ENCODE measurements around the gene TMPRSS4.
A peak's percentile ranks its signal among the peaks of the same experiment; 100 is the strongest.

The TMPRSS4 gene

GRCh38 chr11:118051136-118051610 is 25.7 kb upstream of the TMPRSS4 start:
- Mint-ChIP-seq H3K27ac (peak overlapping the region; percentile 84), H3K4me1 (peaks cover 70% of the 10 kb centered on the region), H3K9me3 (no peaks in the 10 kb centered on the region), H3K36me3 (peaks cover 12% of the 10 kb centered on the region), H3K4me3 (peak overlapping the region; percentile 51)
- no peak for DNase-seq (ENCODE audit: low spot score in 2 of 2)
- no peak for ATAC-seq

GRCh38 chr11:118051611-118052461 is 25.0 kb upstream of the TMPRSS4 start:
- peak overlapping the region; percentile 51 for H3K4me3 Mint-ChIP-seq

GRCh38 chr11:118052581-118053206 is 24.2 kb upstream of the TMPRSS4 start:
- DNase-seq (ENCODE audit: low spot score in 2 of 2) (no peak), ATAC-seq (no peak)
- peaks cover 63% of the 10 kb centered on the region for H3K4me1 Mint-ChIP-seq
- H3K4me3 Mint-ChIP-seq = peak overlapping the region; percentile 51
- H3K27ac Mint-ChIP-seq = peak overlapping the region; percentile 84
- H3K9me3 Mint-ChIP-seq = no peaks in the 10 kb centered on the region
- H3K36me3 Mint-ChIP-seq = peaks cover 5% of the 10 kb centered on the region

More at GRCh38 chr11:118051611-118052461, 25.0 kb upstream of the TMPRSS4 start:
- H3K36me3 Mint-ChIP-seq = peaks cover 6% of the 10 kb centered on the region
- peaks cover 63% of the 10 kb centered on the region for H3K4me1 Mint-ChIP-seq
- DNase-seq (ENCODE audit: low spot score in 2 of 2) (peak in 1 of 2 donors; percentile 73), ATAC-seq (peak; percentile 88)
- H3K9me3 Mint-ChIP-seq = no peaks in the 10 kb centered on the region
- peak overlapping the region; percentile 84 for H3K27ac Mint-ChIP-seq

GRCh38 chr11:118054712-118055640 is 21.9 kb upstream of the TMPRSS4 start:
- peaks cover 5% of the 10 kb centered on the region for H3K36me3 Mint-ChIP-seq
- H3K9me3 Mint-ChIP-seq = no peaks in the 10 kb centered on the region
- ATAC-seq = no peak
- H3K4me3 Mint-ChIP-seq = no peak overlapping the region
- peaks cover 54% of the 10 kb centered on the region for H3K4me1 Mint-ChIP-seq
- DNase-seq (ENCODE audit: low spot score in 2 of 2) = no peak
- H3K27ac Mint-ChIP-seq = peak overlapping the region; percentile 21

GRCh38 chr11:118055966-118056365 is 20.9 kb upstream of the TMPRSS4 start:
- peaks cover 47% of the 10 kb centered on the region for H3K4me1 Mint-ChIP-seq
- no peak for DNase-seq (ENCODE audit: low spot score in 2 of 2)
- ATAC-seq = no peak

GRCh38 chr11:118056806-118057205 is 20.1 kb upstream of the TMPRSS4 start:
- ATAC-seq = no peak
- H3K4me3 Mint-ChIP-seq = no peak overlapping the region

More at GRCh38 chr11:118055966-118056365, 20.9 kb upstream of the TMPRSS4 start:
- Mint-ChIP-seq H3K36me3 (peaks cover 5% of the 10 kb centered on the region), H3K27ac (peak overlapping the region; percentile 21), H3K9me3 (no peaks in the 10 kb centered on the region), H3K4me3 (no peak overlapping the region)

GRCh38 chr11:118057251-118058145 is 19.4 kb upstream of the TMPRSS4 start:
- DNase-seq (ENCODE audit: low spot score in 2 of 2) (no peak), ATAC-seq (no peak)
- Mint-ChIP-seq H3K27ac (peak overlapping the region; percentile 47), H3K9me3 (no peaks in the 10 kb centered on the region), H3K36me3 (peaks cover 3% of the 10 kb centered on the region), H3K4me1 (peaks cover 32% of the 10 kb centered on the region), H3K4me3 (no peak overlapping the region)

More at GRCh38 chr11:118056806-118057205, 20.1 kb upstream of the TMPRSS4 start:
- DNase-seq (ENCODE audit: low spot score in 2 of 2) = no peak
- Mint-ChIP-seq H3K4me1 (peaks cover 38% of the 10 kb centered on the region), H3K9me3 (no peaks in the 10 kb centered on the region), H3K27ac (no peak overlapping the region), H3K36me3 (peaks cover 5% of the 10 kb centered on the region)

- Mint-ChIP-seq H3K4me1 (peaks cover 21% of the 10 kb centered on the region), H3K4me3 (no peak overlapping the region), H3K9me3 (no peaks in the 10 kb centered on the region), H3K36me3 (no peaks in the 10 kb centered on the region), H3K27ac (no peak overlapping the region)
- no peak for DNase-seq (ENCODE audit: low spot score in 2 of 2)
- peak; percentile 35 for ATAC-seq
Observed at GRCh38 chr11:118058311-118059245, 18.3 kb upstream of the TMPRSS4 start.

- no peak overlapping the region for H3K4me3 Mint-ChIP-seq
- DNase-seq (ENCODE audit: low spot score in 2 of 2) = no peak
- H3K27ac Mint-ChIP-seq = peak overlapping the region; percentile 55
- H3K36me3 Mint-ChIP-seq = no peaks in the 10 kb centered on the region
- ATAC-seq = peak; percentile 5
- no peaks in the 10 kb centered on the region for H3K9me3 Mint-ChIP-seq
- peaks cover 20% of the 10 kb centered on the region for H3K4me1 Mint-ChIP-seq
Observed at GRCh38 chr11:118059246-118059940, 17.5 kb upstream of the TMPRSS4 start.

- peak overlapping the region; percentile 55 for H3K27ac Mint-ChIP-seq
- DNase-seq (ENCODE audit: low spot score in 2 of 2) (no peak), ATAC-seq (no peak)
- peaks cover 24% of the 10 kb centered on the region for H3K4me1 Mint-ChIP-seq
- H3K36me3 Mint-ChIP-seq = no peaks in the 10 kb centered on the region
- H3K9me3 Mint-ChIP-seq = no peaks in the 10 kb centered on the region
- no peak overlapping the region for H3K4me3 Mint-ChIP-seq
Observed at GRCh38 chr11:118060081-118060661, 16.7 kb upstream of the TMPRSS4 start.

- Mint-ChIP-seq H3K36me3 (no peaks in the 10 kb centered on the region), H3K9me3 (no peaks in the 10 kb centered on the region), H3K27ac (no peak overlapping the region), H3K4me1 (peaks cover 31% of the 10 kb centered on the region), H3K4me3 (no peak overlapping the region)
- ATAC-seq = peak; percentile 48
- DNase-seq (ENCODE audit: low spot score in 2 of 2) = no peak
Observed at GRCh38 chr11:118060869-118061268, 16.0 kb upstream of the TMPRSS4 start.

- Mint-ChIP-seq H3K4me3 (no peak overlapping the region), H3K4me1 (peaks cover 37% of the 10 kb centered on the region), H3K27ac (no peak overlapping the region), H3K36me3 (no peaks in the 10 kb centered on the region), H3K9me3 (no peaks in the 10 kb centered on the region)
- ATAC-seq (no peak), DNase-seq (ENCODE audit: low spot score in 2 of 2) (no peak)
Observed at GRCh38 chr11:118061586-118062125, 15.2 kb upstream of the TMPRSS4 start.

Data from stimulated activated effector memory CD8-positive, alpha-beta T cell treated with anti-CD3 and anti-CD28 coated beads, Interleukin-12 subunit alpha, Interleukin-12 subunit beta, amount 100 ng/mL, for 72 hours (primary cell).